Mesendoderm (in vitro differentiated cells): Measurements from ENCODE around the gene WNK2.

Experiments
- DNase-seq: peaks from one replicate; pipeline ENCODE4 v3.0.0; 2013
- H2AK5ac ChIP-seq: 2 replicates; pipeline ENCODE4 v1.6.1; 2013; ENCODE audit warnings: low read length, inconsistent platforms
- H2BK120ac ChIP-seq: 2 replicates; pipeline ENCODE4 v1.6.1; 2013; ENCODE audit warnings: low read depth, mild to moderate bottlenecking, low read length, moderate library complexity, mixed read lengths
- H2BK15ac ChIP-seq: replicated peaks from 2 replicates; pipeline ENCODE4 v1.6.1; 2013; ENCODE audit warnings: low read depth, mild to moderate bottlenecking, moderate library complexity
- H2BK5ac ChIP-seq: 2 replicates; pipeline ENCODE4 v1.6.1; 2013; ENCODE audit warnings: low read length, inconsistent platforms
- H3K18ac ChIP-seq: 2 replicates; pipeline ENCODE4 v1.6.1; 2013; ENCODE audit warnings: mild to moderate bottlenecking, low read length, mixed read lengths
- H3K23ac ChIP-seq: one replicate; pipeline ENCODE4 v1.6.1; 2013; ENCODE audit warnings: low read length
- H3K27ac ChIP-seq: 2 replicates; pipeline ENCODE4 v1.5.1; 2013; ENCODE audit warnings: low read depth, mild to moderate bottlenecking, inconsistent platforms, low read length, moderate library complexity
- H3K27me3 ChIP-seq: 2 replicates; pipeline ENCODE4 v1.6.1; 2013; ENCODE audit warnings: low read length, control low read depth, mild to moderate bottlenecking, inconsistent platforms; ENCODE audit not compliant: insufficient read depth, poor library complexity
- H3K36me3 ChIP-seq: 2 replicates; pipeline ENCODE4 v1.6.1; 2013; ENCODE audit warnings: low read length, inconsistent platforms; ENCODE audit not compliant: control insufficient read depth, insufficient read depth
- H3K4ac ChIP-seq: one replicate; pipeline ENCODE4 v1.6.1; 2013; ENCODE audit warnings: low read depth, mild to moderate bottlenecking, low read length, moderate library complexity
- H3K4me1 ChIP-seq: 2 replicates; pipeline ENCODE4 v1.6.1; 2013; ENCODE audit warnings: low read depth, low read length, inconsistent platforms; ENCODE audit not compliant: control insufficient read depth
- H3K4me2 ChIP-seq: 2 replicates; pipeline ENCODE4 v1.6.1; 2013; ENCODE audit warnings: low read length
- H3K4me3 ChIP-seq: 2 replicates; pipeline ENCODE4 v1.5.1; 2013; ENCODE audit warnings: mild to moderate bottlenecking, low read length
- H3K56ac ChIP-seq: one replicate; pipeline ENCODE4 v1.6.1; 2013; ENCODE audit warnings: low read length
- H3K79me1 ChIP-seq: 2 replicates; pipeline ENCODE4 v1.6.1; 2013; ENCODE audit warnings: low read length, inconsistent platforms
- H3K79me2 ChIP-seq: 2 replicates; pipeline ENCODE4 v1.6.1; 2013; ENCODE audit warnings: mild to moderate bottlenecking, low read length; ENCODE audit not compliant: control insufficient read depth, insufficient read depth
- H3K9ac ChIP-seq: 2 replicates; pipeline ENCODE4 v1.6.1; 2013; ENCODE audit warnings: low read length, inconsistent platforms
- H4K5ac ChIP-seq: one replicate; pipeline ENCODE4 v1.6.1; 2013; ENCODE audit warnings: low read length
- H4K8ac ChIP-seq: one replicate; pipeline ENCODE4 v1.6.1; 2013; ENCODE audit warnings: low read depth, mild to moderate bottlenecking, control low read depth, low read length, moderate library complexity
- WGBS: extraction: QIAGEN DNeasy Blood & Tissue Kit; methylation state at CpG from one replicate; pipeline ENCODE4 v1.1.7; 2013; ENCODE audit warnings: low lambda C conversion rate, missing lambda C conversion rate; ENCODE audit not compliant: insufficient coverage; ENCODE audit errors: extremely low coverage; 5-methylcytosine and 5-hydroxymethylcytosine counted together

WNK2 gene

GRCh38 chr9:93292664-93293328 lies 108.9 kb downstream of the WNK2 start:
- Histone ChIP-seq H3K4ac (no peak overlapping the region), H3K4me2 (no peak overlapping the region), H4K8ac (no peak overlapping the region), H3K4me1 (no peaks in the 10 kb centered on the region), H3K56ac (no peak overlapping the region), H3K79me2 (no peaks in the 10 kb centered on the region), H3K9ac (no peak overlapping the region), H3K4me3 (no peak overlapping the region), H3K27ac (no peak overlapping the region), H3K36me3 (no peaks in the 10 kb centered on the region), H3K23ac (no peak overlapping the region), H3K18ac (no peak overlapping the region), H2AK5ac (no peak overlapping the region), H4K5ac (no peak overlapping the region), H3K79me1 (no peaks in the 10 kb centered on the region), H2BK15ac (no peak overlapping the region), H2BK120ac (no peak overlapping the region), H3K27me3 (no peaks in the 10 kb centered on the region), H2BK5ac (no peak overlapping the region)
- no CpG with 5 or more reads among the region's 43 CpGs for WGBS
- DNase-seq, result no peak

GRCh38 chr9:93294011-93294410 lies 110.1 kb downstream of the WNK2 start:
- no CpG with 5 or more reads among the region's 9 CpGs for WGBS
- Histone ChIP-seq H3K4ac (no peak overlapping the region), H3K56ac (no peak overlapping the region), H2BK120ac (no peak overlapping the region), H2BK5ac (no peak overlapping the region), H3K27me3 (no peaks in the 10 kb centered on the region), H3K4me1 (no peaks in the 10 kb centered on the region), H3K4me2 (no peak overlapping the region), H3K9ac (no peak overlapping the region), H2BK15ac (no peak overlapping the region), H3K79me1 (no peaks in the 10 kb centered on the region), H3K79me2 (no peaks in the 10 kb centered on the region), H3K23ac (no peak overlapping the region), H4K5ac (no peak overlapping the region), H2AK5ac (no peak overlapping the region), H3K4me3 (no peak overlapping the region), H3K27ac (no peak overlapping the region), H3K36me3 (no peaks in the 10 kb centered on the region), H3K18ac (no peak overlapping the region), H4K8ac (no peak overlapping the region)
- DNase-seq, result no peak

DNA sequence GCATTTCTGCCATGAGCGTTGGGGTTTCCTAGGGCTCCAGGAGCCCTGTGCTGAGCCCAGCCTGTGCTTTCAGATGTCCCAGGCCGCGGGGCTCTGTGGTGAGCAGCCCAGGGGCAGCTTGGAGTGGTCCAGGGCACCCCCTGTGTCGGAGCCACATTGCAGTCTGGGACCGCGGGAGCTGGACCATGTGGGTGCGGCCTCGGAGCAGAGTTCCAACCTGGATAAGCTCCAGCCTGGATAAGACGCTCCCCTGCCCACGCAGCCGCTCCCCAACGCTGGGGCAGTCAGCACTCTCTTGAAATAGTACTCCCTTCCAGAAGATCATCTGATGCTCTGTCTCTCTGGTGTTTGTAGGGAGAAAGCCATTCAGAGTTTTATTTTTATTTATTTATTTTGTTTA lies 111.1 kb downstream of the WNK2 start:
- no peak for DNase-seq
- Histone ChIP-seq H3K4ac (no peak overlapping the region), H3K4me1 (no peaks in the 10 kb centered on the region), H3K27me3 (no peaks in the 10 kb centered on the region), H3K56ac (no peak overlapping the region), H3K18ac (no peak overlapping the region), H3K23ac (no peak overlapping the region), H4K8ac (no peak overlapping the region), H3K4me3 (no peak overlapping the region), H3K9ac (no peak overlapping the region), H2BK15ac (no peak overlapping the region), H2BK5ac (no peak overlapping the region), H2BK120ac (no peak overlapping the region), H3K4me2 (no peak overlapping the region), H3K36me3 (no peaks in the 10 kb centered on the region), H3K27ac (no peak overlapping the region), H2AK5ac (no peak overlapping the region), H3K79me2 (no peaks in the 10 kb centered on the region), H4K5ac (no peak overlapping the region), H3K79me1 (no peaks in the 10 kb centered on the region)
- no CpG with 5 or more reads among the region's 12 CpGs for WGBS

- no peak overlapping the region for H3K4me2 ChIP-seq
- H3K9ac ChIP-seq, result no peak overlapping the region
- WGBS, result no CpG with 5 or more reads among the region's 2 CpGs
Measured at GRCh38 chr9:93295456-93296076, 111.6 kb downstream of the WNK2 start.

GRCh38 chr9:93296889-93297480 lies 113.0 kb downstream of the WNK2 start:
- H2BK120ac ChIP-seq, result no peak overlapping the region
- H3K4ac ChIP-seq, result no peak overlapping the region
- no peaks in the 10 kb centered on the region for H3K27me3 ChIP-seq
- H3K27ac ChIP-seq, result no peak overlapping the region
- no peaks in the 10 kb centered on the region for H3K79me2 ChIP-seq
- H4K5ac ChIP-seq, result no peak overlapping the region
- H4K8ac ChIP-seq, result no peak overlapping the region
- H3K23ac ChIP-seq, result no peak overlapping the region
- H2BK5ac ChIP-seq, result no peak overlapping the region
- H3K36me3 ChIP-seq, result no peaks in the 10 kb centered on the region
- no peak overlapping the region for H3K18ac ChIP-seq
- H3K4me1 ChIP-seq, result no peaks in the 10 kb centered on the region
- no peak overlapping the region for H3K9ac ChIP-seq
- no peak overlapping the region for H2BK15ac ChIP-seq
- no peak overlapping the region for H3K4me3 ChIP-seq
- no peak overlapping the region for H3K4me2 ChIP-seq
- no peak overlapping the region for H2AK5ac ChIP-seq
- 100% methylated on average over 1 of the region's 17 CpGs for WGBS
- no peak for DNase-seq
- no peak overlapping the region for H3K56ac ChIP-seq
- no peaks in the 10 kb centered on the region for H3K79me1 ChIP-seq

More at GRCh38 chr9:93295456-93296076, 111.6 kb downstream of the WNK2 start:
- Histone ChIP-seq H3K23ac (no peak overlapping the region), H2BK5ac (no peak overlapping the region), H3K79me2 (no peaks in the 10 kb centered on the region), H3K4me1 (no peaks in the 10 kb centered on the region), H3K79me1 (no peaks in the 10 kb centered on the region), H4K5ac (no peak overlapping the region), H4K8ac (no peak overlapping the region), H3K27me3 (no peaks in the 10 kb centered on the region), H3K18ac (no peak overlapping the region), H3K27ac (no peak overlapping the region), H2BK15ac (no peak overlapping the region), H3K36me3 (no peaks in the 10 kb centered on the region), H2BK120ac (no peak overlapping the region), H3K4ac (no peak overlapping the region), H3K56ac (no peak overlapping the region), H2AK5ac (no peak overlapping the region), H3K4me3 (no peak overlapping the region)
- DNase-seq, result no peak
